GM12872 (cell line): ENCODE data around the gene ESPN.

Experiments used
- CTCF ChIP-seq: IDR thresholded peaks from 3 replicates; pipeline ENCODE4 v1.5.1; 2011; ENCODE audit warnings: low read depth, mild to moderate bottlenecking, low read length, moderate library complexity; ENCODE audit not compliant: insufficient read depth

ESPN gene

GRCh38 chr1:6488602-6489382 lies 64.2 kb downstream of the ESPN start:
- no peak for TF ChIP-seq CTCF

DNA sequence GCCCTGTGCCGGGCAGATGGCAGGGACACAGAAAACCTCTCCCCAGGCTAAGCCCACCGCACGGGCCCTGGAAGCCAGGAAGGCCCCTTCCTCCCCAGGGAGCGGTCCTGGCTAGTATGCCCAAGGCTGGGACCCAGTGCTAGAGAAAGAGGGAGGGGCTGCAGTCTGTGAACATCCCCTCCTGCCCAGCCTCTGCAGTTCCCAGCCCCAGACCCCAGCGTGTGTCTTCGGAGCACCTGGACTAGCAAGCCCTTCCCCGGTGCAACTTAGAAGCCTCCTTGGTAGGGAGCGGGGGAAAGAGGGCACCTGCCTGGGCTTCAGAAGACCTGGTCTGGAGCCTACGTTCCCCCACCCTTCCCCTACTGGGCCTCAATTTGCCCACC lies 64.8 kb downstream of the ESPN start:
- TF ChIP-seq CTCF, result no peak

GRCh38 chr1:6489799-6490180 lies 65.2 kb downstream of the ESPN start:
- peak; percentile 92 for TF ChIP-seq CTCF

GRCh38 chr1:6490181-6491080 lies 65.9 kb downstream of the ESPN start:
- TF ChIP-seq CTCF, result no peak

DNA sequence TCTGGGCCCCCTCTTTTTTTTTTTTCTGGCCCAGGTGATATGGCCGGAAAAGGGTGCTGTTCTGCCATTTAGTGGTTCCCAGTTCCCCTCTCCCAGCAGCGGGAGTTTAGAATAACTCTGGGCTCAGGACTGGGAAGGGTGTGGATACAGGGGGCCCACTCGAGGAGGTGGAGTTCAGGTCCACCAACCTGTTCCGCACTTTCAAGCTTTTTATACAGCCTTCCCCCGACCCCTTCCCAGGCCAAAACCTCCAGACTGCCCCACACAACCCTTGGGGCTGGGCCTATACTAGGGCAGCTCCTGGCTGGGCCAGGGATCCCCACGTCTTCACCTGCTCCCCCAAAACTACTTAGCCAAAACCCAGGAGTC lies 66.5 kb downstream of the ESPN start:
- TF ChIP-seq CTCF, result no peak

- TF ChIP-seq CTCF, result no peak
These were observed 66.9 kb downstream of the ESPN start, which contains the start of gene PLEKHG5 for GRCh38 chr1:6491480-6491962. Gene PLEKHG5, minus strand, starts transcription at chr1:6491667. Its CDS starts 14,096 bp downstream, at chr1:6477571.

- TF ChIP-seq CTCF, result no peak
These were observed 67.4 kb downstream of the ESPN start for GRCh38 chr1:6491966-6492365.
